Endodermal cell (in vitro differentiated cells): Measurements from ENCODE around the gene C5orf24. TPM values are rescaled to one million over a fixed set of nuclear protein-coding genes. Genes with fewer than 3 reads are reported as not detected.

Source experiments
- DNase-seq: peaks from one replicate; pipeline ENCODE4 v3.0.0-alpha.2; 2017
- H3K27ac ChIP-seq: 2 replicates; pipeline ENCODE4 v1.5.1; 2013; ENCODE audit warnings: mild to moderate bottlenecking, low read depth, low read length, moderate library complexity
- H3K27me3 ChIP-seq: 2 replicates; pipeline ENCODE4 v1.6.1; 2013; ENCODE audit warnings: mild to moderate bottlenecking, low read length, moderate library complexity; ENCODE audit not compliant: insufficient read depth, control insufficient read depth, poor library complexity, severe bottlenecking
- H3K36me3 ChIP-seq: 2 replicates; pipeline ENCODE4 v1.7.0; 2013; ENCODE audit warnings: mild to moderate bottlenecking, low read length, moderate library complexity; ENCODE audit not compliant: control insufficient read depth, insufficient read depth
- H3K4me1 ChIP-seq: one replicate; pipeline ENCODE4 v1.7.0; 2013; ENCODE audit warnings: low read length; ENCODE audit not compliant: control insufficient read depth, insufficient read depth
- H3K4me3 ChIP-seq: 2 replicates; pipeline ENCODE4 v1.5.1; 2013; ENCODE audit warnings: mild to moderate bottlenecking, low read length, moderate library complexity
- H3K9ac ChIP-seq: 2 replicates; pipeline ENCODE4 v1.6.1; 2013; ENCODE audit warnings: mild to moderate bottlenecking, low read length, moderate library complexity; ENCODE audit not compliant: poor library complexity, severe bottlenecking; ENCODE audit errors: extremely low read depth
- H3K9me3 ChIP-seq: 2 replicates; pipeline ENCODE4 v1.6.1; 2013; ENCODE audit warnings: mild to moderate bottlenecking, low read length, moderate library complexity; ENCODE audit not compliant: control insufficient read depth
- H3K27ac Mint-ChIP-seq: 2 replicates; pipeline ENCODE4 v1.8.0; 2020; ENCODE audit warnings: mixed read lengths
- H3K27me3 Mint-ChIP-seq: 2 replicates; pipeline ENCODE4 v1.8.0; 2021; ENCODE audit warnings: mild to moderate bottlenecking, mixed read lengths; ENCODE audit not compliant: insufficient read depth
- H3K36me3 Mint-ChIP-seq: 2 replicates; pipeline ENCODE4 v1.8.0; 2020; ENCODE audit warnings: low read depth, mixed read lengths
- H3K4me1 Mint-ChIP-seq: 2 replicates; pipeline ENCODE4 v1.8.0; 2020; ENCODE audit warnings: mixed read lengths
- H3K4me3 Mint-ChIP-seq: 2 replicates; pipeline ENCODE4 v1.8.0; 2020; ENCODE audit warnings: mild to moderate bottlenecking, moderate library complexity, mixed read lengths
- H3K9me3 Mint-ChIP-seq: 2 replicates; pipeline ENCODE4 v1.8.0; 2020; ENCODE audit warnings: mild to moderate bottlenecking, mixed read lengths
- WGBS, 2 experiments: methylation state at CpG; one replicate each; pipeline versions ENCODE4 v1.1.5 to v1.1.7; 2013; ENCODE audit warnings: missing lambda C conversion rate in 2 of 2, mixed read lengths in 1 of 2; ENCODE audit not compliant: insufficient coverage in 1 of 2, insufficient read length in 1 of 2; 5-methylcytosine and 5-hydroxymethylcytosine counted together
- total RNA-seq, 2 donors: library from RNA; stranded (reverse); fragmentation: NEBNext Ultra II Directional in 1 of 2; extraction: Animal tissue kit (Norgen Biotek cat#: 25700) in 1 of 2; gene quantifications; 2 replicates in 1 of 2; 3 replicates in 1 of 2; pipeline ENCODE4 v1.2.1, GENCODE V29; 2021
- TF ChIP-seq, protein P1 (sequence below): fragments of 200-600 bp; sonication (generic); conservative IDR thresholded peaks from 2 replicates; pipeline ENCODE4 v1.5.0; 2021; ENCODE audit warnings: antibody characterized with exemption, mild to moderate bottlenecking

Gene C5orf24
- total RNA-seq, 2 donors from 2014 or later: 33.8 to 41.0 TPM

DNA sequence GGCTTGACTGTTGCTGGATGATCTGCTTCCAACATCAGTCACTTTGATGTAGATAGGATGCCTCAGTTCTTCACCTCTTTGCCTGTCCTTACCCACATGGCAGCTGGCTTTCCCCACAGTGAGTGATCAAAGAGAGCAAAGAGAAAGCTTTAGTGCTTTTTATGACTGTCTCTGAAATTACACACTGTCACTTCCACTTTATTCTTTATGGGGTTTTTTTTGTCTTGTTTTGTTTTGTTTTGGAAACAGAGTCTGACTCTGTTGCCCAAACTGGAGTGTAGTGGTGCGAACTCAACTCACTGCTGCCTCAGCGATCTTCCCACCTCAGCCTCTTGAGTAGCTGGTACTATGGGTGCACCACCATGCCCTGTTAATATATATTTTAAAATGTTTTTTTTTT lies 32.4 kb upstream of the C5orf24 start:
- Mint-ChIP-seq H3K27me3 (no peaks in the 10 kb centered on the region), H3K36me3 (peaks cover 57% of the 10 kb centered on the region), H3K4me3 (no peak overlapping the region), H3K9me3 (no peaks in the 10 kb centered on the region), H3K4me1 (no peaks in the 10 kb centered on the region), H3K27ac (no peak overlapping the region)
- H3K27ac ChIP-seq: no peak overlapping the region
- H3K9ac ChIP-seq: no peak overlapping the region
- no peaks in the 10 kb centered on the region for H3K27me3 ChIP-seq
- H3K4me3 ChIP-seq: no peak overlapping the region
- TF ChIP-seq, protein P1, sequence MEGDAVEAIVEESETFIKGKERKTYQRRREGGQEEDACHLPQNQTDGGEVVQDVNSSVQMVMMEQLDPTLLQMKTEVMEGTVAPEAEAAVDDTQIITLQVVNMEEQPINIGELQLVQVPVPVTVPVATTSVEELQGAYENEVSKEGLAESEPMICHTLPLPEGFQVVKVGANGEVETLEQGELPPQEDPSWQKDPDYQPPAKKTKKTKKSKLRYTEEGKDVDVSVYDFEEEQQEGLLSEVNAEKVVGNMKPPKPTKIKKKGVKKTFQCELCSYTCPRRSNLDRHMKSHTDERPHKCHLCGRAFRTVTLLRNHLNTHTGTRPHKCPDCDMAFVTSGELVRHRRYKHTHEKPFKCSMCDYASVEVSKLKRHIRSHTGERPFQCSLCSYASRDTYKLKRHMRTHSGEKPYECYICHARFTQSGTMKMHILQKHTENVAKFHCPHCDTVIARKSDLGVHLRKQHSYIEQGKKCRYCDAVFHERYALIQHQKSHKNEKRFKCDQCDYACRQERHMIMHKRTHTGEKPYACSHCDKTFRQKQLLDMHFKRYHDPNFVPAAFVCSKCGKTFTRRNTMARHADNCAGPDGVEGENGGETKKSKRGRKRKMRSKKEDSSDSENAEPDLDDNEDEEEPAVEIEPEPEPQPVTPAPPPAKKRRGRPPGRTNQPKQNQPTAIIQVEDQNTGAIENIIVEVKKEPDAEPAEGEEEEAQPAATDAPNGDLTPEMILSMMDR: no peak
- 94 to 100% methylated on average over 1 to 2 of the region's 2 CpGs for WGBS, 2 experiments
- H3K36me3 ChIP-seq: peaks cover 79% of the 10 kb centered on the region
- H3K4me1 ChIP-seq: no peaks in the 10 kb centered on the region
- H3K9me3 ChIP-seq: no peaks in the 10 kb centered on the region
- DNase-seq: no peak

- H3K4me1 ChIP-seq: no peaks in the 10 kb centered on the region
- TF ChIP-seq, protein P1: no peak
- H3K4me3 Mint-ChIP-seq: no peak overlapping the region
- H3K27ac ChIP-seq: no peak overlapping the region
- H3K36me3 Mint-ChIP-seq: peaks cover 58% of the 10 kb centered on the region
- no peak overlapping the region for H3K27ac Mint-ChIP-seq
- peaks cover 78% of the 10 kb centered on the region for H3K36me3 ChIP-seq
- no peak for DNase-seq
- no peaks in the 10 kb centered on the region for H3K9me3 ChIP-seq
- no peak overlapping the region for H3K9ac ChIP-seq
- no peaks in the 10 kb centered on the region for H3K27me3 Mint-ChIP-seq
- H3K4me3 ChIP-seq: no peak overlapping the region
- no peaks in the 10 kb centered on the region for H3K4me1 Mint-ChIP-seq
- H3K9me3 Mint-ChIP-seq: no peaks in the 10 kb centered on the region
- no peaks in the 10 kb centered on the region for H3K27me3 ChIP-seq
These were observed 31.9 kb upstream of the C5orf24 start for GRCh38 chr5:134813827-134814226.

DNA sequence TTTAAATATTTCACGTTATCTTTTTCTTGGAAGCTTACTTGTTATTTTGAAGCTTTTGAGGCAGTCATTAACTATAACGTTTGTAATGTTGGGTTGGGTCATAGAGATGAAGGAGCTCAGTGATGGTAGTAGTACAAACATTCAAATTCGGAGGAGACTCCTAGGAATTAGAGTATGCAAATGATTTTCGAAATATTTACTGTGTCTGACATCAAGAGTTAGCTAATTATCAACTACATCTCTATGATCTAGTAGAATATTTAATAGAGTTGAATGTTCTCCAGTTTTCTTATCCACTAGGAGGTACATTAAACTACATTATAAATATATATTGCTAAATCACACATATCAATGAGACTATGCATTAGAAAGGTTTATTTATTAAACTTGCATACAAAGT lies 28.8 kb upstream of the C5orf24 start:
- Histone ChIP-seq H3K9me3 (no peaks in the 10 kb centered on the region), H3K4me1 (no peaks in the 10 kb centered on the region), H3K27me3 (no peaks in the 10 kb centered on the region), H3K4me3 (no peak overlapping the region), H3K9ac (no peak overlapping the region), H3K27ac (no peak overlapping the region), H3K36me3 (peaks cover 83% of the 10 kb centered on the region)
- no peaks in the 10 kb centered on the region for H3K27me3 Mint-ChIP-seq
- no peak overlapping the region for H3K4me3 Mint-ChIP-seq
- no peak for DNase-seq
- H3K36me3 Mint-ChIP-seq: peaks cover 72% of the 10 kb centered on the region
- H3K9me3 Mint-ChIP-seq: no peaks in the 10 kb centered on the region
- TF ChIP-seq, protein P1: no peak
- no peak overlapping the region for H3K27ac Mint-ChIP-seq
- WGBS, 2 experiments: 92 to 100% methylated on average over 1 to 4 of the region's 4 CpGs
- H3K4me1 Mint-ChIP-seq: no peaks in the 10 kb centered on the region
